GM20000 (cell line): ENCODE results near the gene GIMAP8.
"Not testable (repeated sequence)": the region's sequence is repeated elsewhere in the genome, so short reads cannot be mapped to it uniquely, and the experiment has no call there.

Experiments used
- DNase-seq: peaks from one replicate; pipeline ENCODE4 v3.0.0; 2012; ENCODE audit warnings: low spot score
- TF ChIP-seq, protein P1 (sequence below): IDR thresholded peaks from 2 replicates; pipeline ENCODE4 v1.5.1; 2012; ENCODE audit warnings: mild to moderate bottlenecking, control low read depth; ENCODE audit errors: extremely low read depth, missing control alignments

GIMAP8 gene

DNA sequence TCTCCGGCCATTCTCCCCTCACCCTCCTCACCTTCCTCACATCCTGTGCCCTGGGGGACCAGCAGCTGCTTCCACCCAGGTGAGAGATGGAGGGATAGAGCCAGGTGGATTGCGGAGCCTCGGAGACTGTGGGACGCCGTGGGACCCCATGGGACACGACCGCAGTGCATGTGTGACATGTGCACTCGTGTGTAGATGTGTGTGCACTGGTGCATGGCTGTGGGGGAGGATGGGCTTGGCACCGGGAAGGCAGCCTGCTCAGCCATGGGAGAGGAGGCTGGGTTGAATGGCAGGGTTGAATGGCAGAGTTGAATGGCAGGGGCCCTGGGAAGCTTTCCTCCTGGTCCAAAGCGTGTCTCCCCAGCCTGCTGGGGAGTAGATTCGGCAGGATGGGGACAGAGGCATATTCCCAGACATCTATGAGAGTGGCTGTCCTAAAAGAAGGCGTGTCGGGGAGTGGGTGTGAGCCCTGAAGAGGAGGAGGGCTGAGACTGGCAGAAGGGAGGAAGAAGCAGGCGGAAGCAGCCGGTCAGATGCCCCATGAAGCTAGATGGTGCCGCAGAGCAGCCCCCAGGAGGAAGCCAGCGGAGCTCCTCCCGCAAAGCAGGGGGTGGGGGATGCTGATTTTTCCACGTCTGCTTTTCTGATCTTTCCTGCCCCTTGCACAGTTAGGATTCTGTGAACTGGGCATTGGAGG, 815 bp downstream of the GIMAP8 start:
- TF ChIP-seq, protein P1, sequence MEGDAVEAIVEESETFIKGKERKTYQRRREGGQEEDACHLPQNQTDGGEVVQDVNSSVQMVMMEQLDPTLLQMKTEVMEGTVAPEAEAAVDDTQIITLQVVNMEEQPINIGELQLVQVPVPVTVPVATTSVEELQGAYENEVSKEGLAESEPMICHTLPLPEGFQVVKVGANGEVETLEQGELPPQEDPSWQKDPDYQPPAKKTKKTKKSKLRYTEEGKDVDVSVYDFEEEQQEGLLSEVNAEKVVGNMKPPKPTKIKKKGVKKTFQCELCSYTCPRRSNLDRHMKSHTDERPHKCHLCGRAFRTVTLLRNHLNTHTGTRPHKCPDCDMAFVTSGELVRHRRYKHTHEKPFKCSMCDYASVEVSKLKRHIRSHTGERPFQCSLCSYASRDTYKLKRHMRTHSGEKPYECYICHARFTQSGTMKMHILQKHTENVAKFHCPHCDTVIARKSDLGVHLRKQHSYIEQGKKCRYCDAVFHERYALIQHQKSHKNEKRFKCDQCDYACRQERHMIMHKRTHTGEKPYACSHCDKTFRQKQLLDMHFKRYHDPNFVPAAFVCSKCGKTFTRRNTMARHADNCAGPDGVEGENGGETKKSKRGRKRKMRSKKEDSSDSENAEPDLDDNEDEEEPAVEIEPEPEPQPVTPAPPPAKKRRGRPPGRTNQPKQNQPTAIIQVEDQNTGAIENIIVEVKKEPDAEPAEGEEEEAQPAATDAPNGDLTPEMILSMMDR: no peak
- peak; percentile 45 for DNase-seq

DNA sequence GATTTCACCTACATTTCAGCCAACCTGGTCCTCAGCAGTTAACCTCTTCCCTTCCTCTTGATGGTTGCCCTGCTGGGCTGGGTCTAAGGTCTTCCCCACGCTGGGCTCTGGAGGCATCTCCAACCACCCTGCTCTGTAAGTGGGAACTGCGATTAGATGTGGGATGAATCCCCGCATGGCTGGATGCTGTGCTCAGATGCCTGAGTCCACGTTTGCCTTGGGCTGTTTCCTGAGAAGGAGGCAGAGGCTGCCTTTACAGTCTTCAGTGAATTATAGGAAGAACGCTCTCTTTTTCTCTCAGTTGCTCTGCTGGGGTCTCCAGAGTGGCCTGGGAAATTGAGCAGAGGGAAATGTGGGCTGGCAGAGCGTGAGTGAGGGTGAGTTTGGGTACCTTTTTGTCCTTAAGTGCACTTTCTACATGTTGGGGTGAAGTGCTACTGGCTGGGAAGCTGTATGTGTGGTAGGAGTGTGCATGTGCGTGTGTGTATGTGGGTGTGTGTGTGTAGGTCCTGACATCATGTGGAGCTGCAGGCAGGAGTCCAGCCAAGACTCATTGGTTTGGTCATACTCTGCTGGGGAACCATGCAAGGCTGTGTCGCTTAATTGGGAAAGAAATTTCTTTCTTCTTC, 1.5 kb downstream of the GIMAP8 start:
- TF ChIP-seq, protein P1: no peak
- no peak for DNase-seq

DNA sequence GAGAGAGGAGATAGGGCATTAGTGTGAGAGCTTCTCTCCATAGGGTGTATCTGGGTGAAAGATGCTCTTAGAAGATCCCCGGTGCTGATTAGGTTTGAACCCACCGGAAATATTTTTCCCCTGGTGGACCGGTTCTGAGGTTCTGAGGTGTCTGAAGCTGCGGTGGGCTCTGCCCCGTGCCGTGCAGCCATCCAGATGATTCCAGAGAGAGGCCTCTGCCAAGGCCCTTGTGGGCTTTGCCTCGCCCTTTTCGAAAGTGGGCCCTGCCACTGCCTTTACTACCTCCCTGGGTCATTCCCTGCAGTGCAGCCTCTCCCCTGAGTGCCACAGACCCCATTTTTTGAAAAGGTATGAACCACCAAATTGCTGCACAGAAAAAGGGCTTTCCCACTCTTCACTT, 2.8 kb downstream of the GIMAP8 start:
- DNase-seq: no peak
- TF ChIP-seq, protein P1: no peak

DNA sequence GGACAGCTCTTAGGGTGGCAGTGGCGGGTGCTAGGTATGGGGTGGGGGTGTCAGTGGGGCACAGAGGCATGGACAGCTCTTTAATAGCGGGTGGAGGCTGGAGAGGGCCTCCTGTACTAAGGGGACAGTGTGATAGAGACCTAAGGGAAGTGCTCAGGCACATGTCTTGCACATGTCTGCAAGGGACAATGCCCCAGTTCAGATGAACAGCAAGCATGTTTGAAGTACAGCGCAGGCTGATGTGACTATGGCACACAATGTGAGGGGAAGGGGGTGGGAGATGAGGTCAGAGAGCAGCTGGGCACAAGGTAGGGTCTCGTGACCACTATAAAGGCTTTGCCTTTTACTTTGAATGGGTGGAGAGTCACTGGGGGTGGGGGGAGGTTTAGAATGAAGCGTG, 3.5 kb downstream of the GIMAP8 start:
- TF ChIP-seq, protein P1: no peak
- no peak for DNase-seq

DNA sequence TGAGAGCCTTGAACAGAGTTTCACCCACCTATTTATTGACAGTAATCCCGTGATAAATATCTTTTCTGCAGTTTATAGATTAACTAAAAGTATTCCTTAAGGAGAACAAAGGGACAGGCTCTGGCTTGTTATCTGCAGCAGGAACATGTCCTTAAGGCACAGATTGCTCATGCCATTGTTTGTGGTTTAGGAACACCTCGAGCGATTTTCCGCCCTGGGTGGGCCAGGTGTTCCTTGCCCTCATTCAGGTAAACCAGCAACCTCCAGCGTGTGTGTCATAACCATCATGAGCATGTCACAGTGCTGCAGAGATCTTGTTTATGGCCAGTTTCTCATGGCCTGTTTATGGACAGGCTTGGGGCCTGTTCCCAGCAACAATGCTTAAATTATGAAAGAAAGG, 6.6 kb downstream of the GIMAP8 start:
- not testable (repeated sequence) for DNase-seq

DNA sequence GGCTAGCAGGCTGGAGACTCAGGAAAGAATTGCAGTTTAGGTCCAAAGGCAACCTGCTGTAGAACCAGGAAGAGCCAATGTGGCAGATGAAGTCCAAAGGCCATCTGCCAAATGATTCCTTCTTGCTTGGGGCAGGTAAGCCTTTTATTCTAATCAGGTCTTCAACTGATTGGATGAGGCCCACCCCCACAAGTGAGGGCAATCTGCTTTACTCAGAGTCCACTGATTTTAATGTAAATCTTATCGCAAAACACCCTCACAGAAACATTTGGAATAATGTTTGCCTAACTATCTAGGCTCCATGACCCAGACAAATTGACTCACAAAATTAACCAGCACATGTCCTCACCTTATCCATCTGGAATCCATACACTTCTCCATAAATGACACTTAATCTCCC, 7.8 kb downstream of the GIMAP8 start:
- TF ChIP-seq, protein P1: no peak

DNA sequence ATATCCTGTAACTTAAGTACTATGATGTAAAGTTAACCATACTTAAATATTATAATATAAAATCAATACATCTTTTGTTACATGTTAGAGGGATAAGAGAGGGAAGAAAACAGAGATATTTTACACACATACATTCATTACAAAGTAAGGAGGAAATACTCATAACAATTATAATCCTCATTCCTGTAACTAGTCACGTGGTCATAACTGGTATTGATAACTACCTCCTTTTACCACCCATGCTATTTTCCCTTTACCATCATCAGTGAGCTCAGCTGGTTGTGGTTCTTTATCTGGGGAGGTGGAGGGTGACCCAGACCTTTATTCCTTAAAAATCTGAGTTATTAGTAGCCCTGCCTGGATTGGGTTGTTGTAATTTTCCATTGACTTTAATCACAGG, 8.3 kb downstream of the GIMAP8 start:
- no peak for DNase-seq
- TF ChIP-seq, protein P1: no peak

More for the DNA sequence above, 7.8 kb downstream of the GIMAP8 start:
- no peak for DNase-seq

DNA sequence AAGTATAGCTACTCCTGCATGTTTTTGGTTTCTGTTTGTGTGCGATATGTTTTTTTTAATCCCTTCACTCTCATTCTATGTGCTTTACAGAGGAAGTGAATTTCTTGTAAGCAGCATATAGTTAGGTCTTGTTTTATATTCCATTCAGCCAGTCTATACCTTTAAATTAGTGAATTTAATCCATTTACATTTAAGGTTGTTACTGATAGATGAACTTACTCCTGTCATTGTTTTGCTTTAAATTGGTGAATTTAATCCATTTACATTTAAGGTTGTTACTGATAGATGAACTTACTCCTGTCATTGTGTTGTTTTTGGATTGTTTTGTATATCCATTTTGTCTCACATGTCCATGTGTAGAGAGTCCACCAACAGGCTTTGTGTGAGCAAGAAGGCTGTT, 11.1 kb downstream of the GIMAP8 start:
- TF ChIP-seq, protein P1: no peak
- no peak for DNase-seq
